ENCODE results near the gene IRF4.

The IRF4 gene

DNA sequence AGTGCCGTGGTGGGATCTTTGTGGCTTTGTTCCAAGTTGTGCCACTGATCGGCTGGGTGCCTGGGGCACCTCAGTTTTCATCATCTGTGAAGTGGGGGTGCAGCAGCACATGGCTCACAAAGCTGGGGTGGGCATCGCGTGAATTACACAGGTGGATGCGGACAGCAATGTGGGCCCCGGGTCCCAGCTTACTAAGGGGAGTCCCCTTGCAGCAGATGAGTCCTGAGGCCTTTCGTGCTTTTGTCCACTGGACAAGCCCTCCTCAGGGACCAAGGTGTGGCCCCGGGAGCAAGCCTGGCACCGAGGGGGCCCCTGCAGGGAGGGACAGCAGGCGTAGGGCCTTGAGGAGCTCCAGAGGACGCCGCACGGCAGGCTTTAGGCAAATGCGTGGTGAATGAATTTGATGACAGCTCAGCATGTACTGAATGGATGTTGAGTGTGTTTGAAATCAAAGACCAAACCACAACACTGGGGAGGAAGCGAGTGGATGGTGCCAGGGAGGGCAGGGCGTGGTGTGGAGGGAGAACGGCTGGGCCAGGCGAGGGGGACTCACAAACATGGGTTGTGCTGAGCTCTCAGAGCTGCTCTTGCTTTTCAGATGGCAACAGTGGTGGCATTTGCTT, 53.2 kb downstream of the IRF4 start:
- Histone ChIP-seq H3K79me2 (ENCODE audit: low read length) (no peaks in the 10 kb centered on the region), H3K9me3 (replicated peaks; ENCODE audit: insufficient read depth, low read length) (no peaks in the 10 kb centered on the region), H4K20me1 (ENCODE audit: insufficient read depth, low read length) (no peaks in the 10 kb centered on the region), H3K4me2 (ENCODE audit: low read depth, low read length) (no peak overlapping the region), H3K4me1 (ENCODE audit: low read length) (no peaks in the 10 kb centered on the region), H3K4me3 (ENCODE audit: low read length) (no peak overlapping the region), H3K36me3 (replicated peaks; ENCODE audit: insufficient read depth, low read length) (no peaks in the 10 kb centered on the region), H3F3A (ENCODE audit: insufficient read depth, low read length) (no peaks in the 10 kb centered on the region), H2AFZ (ENCODE audit: low read length) (no peak overlapping the region), H3K9ac (ENCODE audit: low read length) (no peak overlapping the region), H3K27me3 (replicated peaks; ENCODE audit: insufficient read depth, low read length) (no peaks in the 10 kb centered on the region), H3K9me2 (replicated peaks; ENCODE audit: insufficient read depth, low read length) (no peaks in the 10 kb centered on the region), H3K27ac (ENCODE audit: low read length) (no peak overlapping the region)
- TF ChIP-seq EZH2phosphoT487 (IDR thresholded peaks at IDR 0.05; ENCODE audit: low read length) (no peak), EZH2 (optimal IDR thresholded peaks at IDR 0.05; ENCODE audit: low read depth, low read length) (no peak)
- TF ChIP-seq, protein P1, sequence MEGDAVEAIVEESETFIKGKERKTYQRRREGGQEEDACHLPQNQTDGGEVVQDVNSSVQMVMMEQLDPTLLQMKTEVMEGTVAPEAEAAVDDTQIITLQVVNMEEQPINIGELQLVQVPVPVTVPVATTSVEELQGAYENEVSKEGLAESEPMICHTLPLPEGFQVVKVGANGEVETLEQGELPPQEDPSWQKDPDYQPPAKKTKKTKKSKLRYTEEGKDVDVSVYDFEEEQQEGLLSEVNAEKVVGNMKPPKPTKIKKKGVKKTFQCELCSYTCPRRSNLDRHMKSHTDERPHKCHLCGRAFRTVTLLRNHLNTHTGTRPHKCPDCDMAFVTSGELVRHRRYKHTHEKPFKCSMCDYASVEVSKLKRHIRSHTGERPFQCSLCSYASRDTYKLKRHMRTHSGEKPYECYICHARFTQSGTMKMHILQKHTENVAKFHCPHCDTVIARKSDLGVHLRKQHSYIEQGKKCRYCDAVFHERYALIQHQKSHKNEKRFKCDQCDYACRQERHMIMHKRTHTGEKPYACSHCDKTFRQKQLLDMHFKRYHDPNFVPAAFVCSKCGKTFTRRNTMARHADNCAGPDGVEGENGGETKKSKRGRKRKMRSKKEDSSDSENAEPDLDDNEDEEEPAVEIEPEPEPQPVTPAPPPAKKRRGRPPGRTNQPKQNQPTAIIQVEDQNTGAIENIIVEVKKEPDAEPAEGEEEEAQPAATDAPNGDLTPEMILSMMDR (IDR thresholded peaks at IDR 0.05; ENCODE audit: low read length): no peak
- no peak for DNase-seq

GRCh38 chr6:445571-446417, 54.2 kb downstream of the IRF4 start:
- no peaks in the 10 kb centered on the region for H3K9me3 ChIP-seq (replicated peaks; ENCODE audit: insufficient read depth, low read length)
- H3K9ac ChIP-seq (ENCODE audit: low read length): no peak overlapping the region
- no peaks in the 10 kb centered on the region for H4K20me1 ChIP-seq (ENCODE audit: insufficient read depth, low read length)
- H2AFZ ChIP-seq (ENCODE audit: low read length): no peak overlapping the region
- H3K27ac ChIP-seq (ENCODE audit: low read length): no peak overlapping the region
- no peaks in the 10 kb centered on the region for H3K79me2 ChIP-seq (ENCODE audit: low read length)
- no peak overlapping the region for H3K4me3 ChIP-seq (ENCODE audit: low read length)
- no peaks in the 10 kb centered on the region for H3K4me1 ChIP-seq (ENCODE audit: low read length)
- H3K4me2 ChIP-seq (ENCODE audit: low read depth, low read length): no peak overlapping the region
- TF ChIP-seq EZH2phosphoT487 (IDR thresholded peaks at IDR 0.05; ENCODE audit: low read length): no peak
- TF ChIP-seq, protein P1 (IDR thresholded peaks at IDR 0.05; ENCODE audit: low read length): no peak
- no peak for TF ChIP-seq EZH2 (optimal IDR thresholded peaks at IDR 0.05; ENCODE audit: low read depth, low read length)
- H3K36me3 ChIP-seq (replicated peaks; ENCODE audit: insufficient read depth, low read length): no peaks in the 10 kb centered on the region
- no peak for DNase-seq
- no peaks in the 10 kb centered on the region for H3K9me2 ChIP-seq (replicated peaks; ENCODE audit: insufficient read depth, low read length)
- H3K27me3 ChIP-seq (replicated peaks; ENCODE audit: insufficient read depth, low read length): no peaks in the 10 kb centered on the region
- no peaks in the 10 kb centered on the region for H3F3A ChIP-seq (ENCODE audit: insufficient read depth, low read length)

- no peaks in the 10 kb centered on the region for H3K9me2 ChIP-seq (replicated peaks; ENCODE audit: insufficient read depth, low read length)
- H3F3A ChIP-seq (ENCODE audit: insufficient read depth, low read length): no peaks in the 10 kb centered on the region
- H3K4me1 ChIP-seq (ENCODE audit: low read length): no peaks in the 10 kb centered on the region
- no peak overlapping the region for H3K27ac ChIP-seq (ENCODE audit: low read length)
- no peaks in the 10 kb centered on the region for H4K20me1 ChIP-seq (ENCODE audit: insufficient read depth, low read length)
- no peaks in the 10 kb centered on the region for H3K36me3 ChIP-seq (replicated peaks; ENCODE audit: insufficient read depth, low read length)
- no peak overlapping the region for H2AFZ ChIP-seq (ENCODE audit: low read length)
- DNase-seq: no peak
- no peak for TF ChIP-seq EZH2 (optimal IDR thresholded peaks at IDR 0.05; ENCODE audit: low read depth, low read length)
- TF ChIP-seq EZH2phosphoT487 (IDR thresholded peaks at IDR 0.05; ENCODE audit: low read length): no peak
- TF ChIP-seq, protein P1 (IDR thresholded peaks at IDR 0.05; ENCODE audit: low read length): no peak
- H3K27me3 ChIP-seq (replicated peaks; ENCODE audit: insufficient read depth, low read length): no peaks in the 10 kb centered on the region
- H3K79me2 ChIP-seq (ENCODE audit: low read length): no peaks in the 10 kb centered on the region
- no peaks in the 10 kb centered on the region for H3K9me3 ChIP-seq (replicated peaks; ENCODE audit: insufficient read depth, low read length)
- H3K4me3 ChIP-seq (ENCODE audit: low read length): no peak overlapping the region
- no peak overlapping the region for H3K9ac ChIP-seq (ENCODE audit: low read length)
- no peak overlapping the region for H3K4me2 ChIP-seq (ENCODE audit: low read depth, low read length)
Measured at GRCh38 chr6:446418-447366, 55.1 kb downstream of the IRF4 start.

Measured in MM.1S (cell line).